GM12892 (cell line): Measurements from ENCODE around the gene PRSS27.

ENCODE experiments used
- POLR2A ChIP-seq: IDR thresholded peaks from 2 replicates; pipeline ENCODE4 v1.6.1; 2011; ENCODE audit warnings: low read depth, low read length, control low read depth
- POLR2AphosphoS5 ChIP-seq: IDR thresholded peaks from 2 replicates; pipeline ENCODE4 v1.6.1; 2011; ENCODE audit warnings: low read depth, low read length, control low read depth
- TAF1 ChIP-seq: IDR thresholded peaks from 2 replicates; pipeline ENCODE4 v1.6.1; 2011; ENCODE audit warnings: low read depth, mild to moderate bottlenecking, control low read depth, low read length, borderline replicate concordance

DNA sequence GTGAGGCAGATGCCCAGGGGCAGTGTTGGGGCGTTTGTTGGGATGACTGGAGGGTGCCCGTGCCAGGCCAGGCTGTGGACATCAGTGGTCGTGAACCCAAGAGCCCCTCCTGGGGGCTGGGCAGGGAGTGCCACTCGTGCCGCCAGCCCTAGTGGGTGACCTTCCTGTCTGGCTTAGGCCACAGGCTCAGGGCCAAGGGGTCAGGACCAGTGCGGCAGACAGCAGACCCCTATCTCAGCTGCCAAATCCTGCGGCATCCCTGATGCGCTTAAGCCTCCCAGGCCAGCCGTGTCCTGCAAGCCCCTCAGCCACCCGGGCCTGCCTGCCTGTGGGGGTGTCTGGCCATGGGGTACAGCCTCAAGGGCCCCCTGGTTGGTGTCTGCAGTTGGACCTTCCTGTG is 14.7 kb downstream of the PRSS27 start:
- TF ChIP-seq TAF1 (no peak), POLR2A (no peak), POLR2AphosphoS5 (no peak)
